GM18520 (cell line): ENCODE data around the gene PTPRR.

Source experiments
- ATAC-seq: cut with Tn5 transposase; IDR thresholded peaks from one replicate; pipeline ENCODE4 v1.9.1; 2021; ENCODE audit not compliant: unreplicated experiment

PTPRR gene

GRCh38 chr12:70920251-70920851 lies at the start of gene PTPRR:
Gene PTPRR (minus strand): TSS chr12:70920738. CDS start chr12:70920390, 348 bp downstream.
- no peak for ATAC-seq

- no peak for ATAC-seq
These were observed 46.7 kb upstream of the PTPRR start for GRCh38 chr12:70966996-70967790.

GRCh38 chr12:70966046-70966445 lies 45.5 kb upstream of the PTPRR start:
- ATAC-seq = no peak

- ATAC-seq = no peak
These were observed 44.5 kb upstream of the PTPRR start for GRCh38 chr12:70964867-70965510.

GRCh38 chr12:70963081-70963660 lies 42.6 kb upstream of the PTPRR start:
- no peak for ATAC-seq

- no peak for ATAC-seq
These were observed 41.8 kb upstream of the PTPRR start for GRCh38 chr12:70962226-70962794.

GRCh38 chr12:70960484-70960883 lies 39.9 kb upstream of the PTPRR start:
- no peak for ATAC-seq

GRCh38 chr12:70955415-70955814 lies 34.9 kb upstream of the PTPRR start:
- no peak for ATAC-seq

- no peak for ATAC-seq
These were observed 29.9 kb upstream of the PTPRR start for GRCh38 chr12:70950451-70950850.

- no peak for ATAC-seq
These were observed 28.4 kb upstream of the PTPRR start for GRCh38 chr12:70948976-70949336.

GRCh38 chr12:70948236-70948975 lies 27.9 kb upstream of the PTPRR start:
- ATAC-seq = no peak

GRCh38 chr12:70936203-70936813 lies 15.8 kb upstream of the PTPRR start:
- no peak for ATAC-seq

GRCh38 chr12:70933133-70933532 lies 12.6 kb upstream of the PTPRR start:
- no peak for ATAC-seq

GRCh38 chr12:70929029-70929428 lies 8.5 kb upstream of the PTPRR start:
- ATAC-seq = no peak

- no peak for ATAC-seq
These were observed 7.5 kb upstream of the PTPRR start for GRCh38 chr12:70928071-70928470.

GRCh38 chr12:70927356-70927755 lies 6.8 kb upstream of the PTPRR start:
- no peak for ATAC-seq

GRCh38 chr12:70925539-70925938 lies 5.0 kb upstream of the PTPRR start:
- ATAC-seq = no peak

GRCh38 chr12:70920891-70921290 lies 353 bp upstream of the PTPRR start:
- ATAC-seq = no peak

- ATAC-seq = no peak
These were observed 922 bp downstream of the PTPRR start for GRCh38 chr12:70919597-70920035.

- ATAC-seq = no peak
These were observed 1.4 kb downstream of the PTPRR start for GRCh38 chr12:70919176-70919575.
